Neural cell (in vitro differentiated cells): ENCODE measurements around the gene SLC4A3. TPM values are rescaled to one million over a fixed set of nuclear protein-coding genes. Genes with fewer than 3 reads are reported as not detected.

Source experiments
- H2AFZ ChIP-seq: fragments of 200-600, 300-800 bp; sonication (generic), shearing (Covaris generic); 2 replicates; pipeline ENCODE4 v1.6.0; 2014; ENCODE audit warnings: low read depth, mild to moderate bottlenecking, antibody characterized with exemption, low read length, moderate library complexity
- H3F3A ChIP-seq: fragments of 200-600 bp; shearing (Covaris generic); 2 replicates; pipeline ENCODE4 v1.6.1; 2016; ENCODE audit warnings: mild to moderate bottlenecking, moderate library complexity, mixed read lengths, antibody characterized with exemption, low read length; ENCODE audit not compliant: insufficient read depth, poor library complexity, severe bottlenecking
- H3K27ac ChIP-seq: fragments of 200-600, 300-800 bp; sonication (generic), shearing (Covaris generic); 2 replicates; pipeline ENCODE4 v1.5.1; 2014; ENCODE audit warnings: mild to moderate bottlenecking, low read length, moderate library complexity
- H3K27me3 ChIP-seq: fragments of 300-800, 200-600 bp; sonication (generic), shearing (Covaris generic); 2 replicates; pipeline ENCODE4 v1.6.0; 2014; ENCODE audit warnings: mild to moderate bottlenecking, low read depth, low read length, moderate library complexity; ENCODE audit not compliant: insufficient read depth
- H3K36me3 ChIP-seq: fragments of 300-800, 200-600 bp; sonication (generic), shearing (Covaris generic); 2 replicates; pipeline ENCODE4 v1.5.1; 2014; ENCODE audit warnings: mild to moderate bottlenecking, antibody characterized with exemption, low read length, moderate library complexity; ENCODE audit not compliant: insufficient read depth
- H3K4me2 ChIP-seq: fragments of 300-800, 200-600 bp; sonication (generic), shearing (Covaris generic); 2 replicates; pipeline ENCODE4 v1.6.0; 2014; ENCODE audit warnings: mild to moderate bottlenecking, low read length
- H3K4me3 ChIP-seq: fragments of 300-800, 200-600 bp; sonication (generic), shearing (Covaris generic); 2 replicates; pipeline ENCODE4 v1.5.1; 2014; ENCODE audit warnings: mild to moderate bottlenecking, low read length, moderate library complexity
- H3K79me2 ChIP-seq: fragments of 200-600 bp; shearing (Covaris generic); replicated peaks from 2 replicates; pipeline ENCODE4 v1.6.0; 2014; ENCODE audit warnings: mild to moderate bottlenecking, low read length, moderate library complexity; ENCODE audit not compliant: insufficient read depth
- H3K9ac ChIP-seq: fragments of 300-800, 200-600 bp; sonication (generic), shearing (Covaris generic); 2 replicates; pipeline ENCODE4 v1.6.1; 2016; ENCODE audit warnings: mild to moderate bottlenecking, low read length, mixed read lengths
- H3K9me2 ChIP-seq: fragments of 200-600 bp; shearing (Covaris generic); 2 replicates; pipeline ENCODE4 v1.6.1; 2016; ENCODE audit warnings: mild to moderate bottlenecking, low read length, mixed read lengths; ENCODE audit not compliant: insufficient read depth
- H3K9me3 ChIP-seq: fragments of 200-600, 300-800 bp; sonication (generic), shearing (Covaris generic); 2 replicates; pipeline ENCODE4 v1.6.1; 2016; ENCODE audit warnings: mild to moderate bottlenecking, mixed run types, low read length, moderate library complexity, mixed read lengths
- H4K20me1 ChIP-seq: fragments of 200-600 bp; shearing (Covaris generic); 2 replicates; pipeline ENCODE4 v1.6.1; 2016; ENCODE audit warnings: mild to moderate bottlenecking, mixed run types; ENCODE audit not compliant: insufficient read depth
- CTCF ChIP-seq: fragments of 450-650 bp; IDR thresholded peaks from 2 replicates; pipeline ENCODE4 v1.5.1; 2014; ENCODE audit warnings: antibody characterized with exemption, mild to moderate bottlenecking, moderate library complexity; ENCODE audit not compliant: poor library complexity, severe bottlenecking
- EP300 ChIP-seq: fragments of 450-650 bp; conservative IDR thresholded peaks from 2 replicates; pipeline ENCODE4 v1.6.1; 2014; ENCODE audit warnings: antibody characterized with exemption, mild to moderate bottlenecking, moderate library complexity; ENCODE audit not compliant: poor library complexity, severe bottlenecking
- EZH2 ChIP-seq: fragments of 200-600, 300-800 bp; shearing (Covaris generic), sonication (generic); IDR thresholded peaks from 2 replicates; pipeline ENCODE4 v1.6.1; 2014; ENCODE audit warnings: antibody characterized with exemption, low read length, borderline replicate concordance, mild to moderate bottlenecking; ENCODE audit not compliant: insufficient read depth, poor library complexity, severe bottlenecking
- MXI1 ChIP-seq: fragments of 450-650 bp; conservative IDR thresholded peaks from 2 replicates; pipeline ENCODE4 v1.6.1; 2014; ENCODE audit warnings: antibody characterized with exemption, mild to moderate bottlenecking; ENCODE audit not compliant: poor library complexity, severe bottlenecking
- POLR2AphosphoS5 ChIP-seq: IDR thresholded peaks from 2 replicates; pipeline ENCODE4 v1.6.1; 2012
- RAD21 ChIP-seq: fragments of 450-650 bp; conservative IDR thresholded peaks from 2 replicates; pipeline ENCODE4 v1.6.1; 2014; ENCODE audit warnings: antibody characterized with exemption, mild to moderate bottlenecking, moderate library complexity
- REST ChIP-seq: IDR thresholded peaks from 2 replicates; pipeline ENCODE4 v1.6.1; 2012; ENCODE audit warnings: borderline replicate concordance
- SMC3 ChIP-seq: fragments of 450-650 bp; conservative IDR thresholded peaks from 2 replicates; pipeline ENCODE4 v1.6.1; 2014; ENCODE audit warnings: antibody characterized with exemption, mild to moderate bottlenecking, moderate library complexity; ENCODE audit not compliant: poor library complexity
- TAF1 ChIP-seq: IDR thresholded peaks from 2 replicates; pipeline ENCODE4 v1.6.1; 2012; ENCODE audit warnings: low read depth
- polyA plus RNA-seq: library from polyadenylated mRNA; depleted of rRNA; stranded (reverse); fragments of >200 nt; gene quantifications from 2 replicates; pipeline ENCODE4 v1.2.3, GENCODE V29; 2014

SLC4A3 gene
- polyA plus RNA-seq, 1 donor from 2014 or later = 18.7 TPM

- Histone ChIP-seq H3K27me3 (no peaks in the 10 kb centered on the region), H2AFZ (no peak overlapping the region), H3K79me2 (no peaks in the 10 kb centered on the region), H3K9me2 (no peaks in the 10 kb centered on the region), H4K20me1 (no peaks in the 10 kb centered on the region), H3F3A (no peaks in the 10 kb centered on the region), H3K36me3 (no peaks in the 10 kb centered on the region), H3K4me2 (no peak overlapping the region), H3K4me3 (no peak overlapping the region), H3K9me3 (no peaks in the 10 kb centered on the region), H3K27ac (no peak overlapping the region), H3K9ac (no peak overlapping the region)
- TF ChIP-seq EZH2 (no peak), TAF1 (no peak), CTCF (peak; percentile 58), REST (no peak), EP300 (no peak), RAD21 (peak; percentile 66), POLR2AphosphoS5 (no peak), SMC3 (peak; percentile 60), MXI1 (no peak)
Measured at GRCh38 chr2:219619235-219619634, 8.2 kb upstream of the SLC4A3 start.

GRCh38 chr2:219620546-219620945 lies 6.9 kb upstream of the SLC4A3 start:
- H3K79me2 ChIP-seq = no peaks in the 10 kb centered on the region
- H3K4me3 ChIP-seq = no peak overlapping the region
- no peak overlapping the region for H2AFZ ChIP-seq
- no peak overlapping the region for H3K27ac ChIP-seq
- H4K20me1 ChIP-seq = no peaks in the 10 kb centered on the region
- H3K9ac ChIP-seq = no peak overlapping the region
- H3K9me2 ChIP-seq = no peaks in the 10 kb centered on the region
- no peaks in the 10 kb centered on the region for H3K9me3 ChIP-seq
- TF ChIP-seq TAF1 = no peak
- TF ChIP-seq REST = no peak
- TF ChIP-seq RAD21 = no peak
- TF ChIP-seq SMC3 = no peak
- TF ChIP-seq CTCF = no peak
- H3K27me3 ChIP-seq = no peaks in the 10 kb centered on the region
- H3F3A ChIP-seq = no peaks in the 10 kb centered on the region
- H3K4me2 ChIP-seq = no peak overlapping the region
- no peaks in the 10 kb centered on the region for H3K36me3 ChIP-seq
